Uterus (tissue), 4 donors: ENCODE results near the gene TFB2M. TPM values are rescaled to one million over a fixed set of nuclear protein-coding genes. Genes with fewer than 3 reads are reported as not detected.
A peak's percentile ranks its signal among the peaks of the same experiment; 100 is the strongest.
"Not testable (repeated sequence)": the region's sequence is repeated elsewhere in the genome, so short reads cannot be mapped to it uniquely, and the experiment has no call there.

Experiments
- DNase-seq, 2 donors: peaks; one replicate each; pipeline ENCODE4 v3.0.0-alpha.2; 2019 to 2020
- H3K27ac ChIP-seq, 2 donors: fragments of 200-600 bp; sonication (generic); 1 replicate in 1 of 2; 2 replicates in 1 of 2; pipeline ENCODE4 v1.5.1; 2016 to 2018
- H3K27me3 ChIP-seq, 2 donors: fragments of 200-600 bp; sonication (generic); one replicate each; pipeline ENCODE4 v1.5.1; 2018 to 2019; ENCODE audit warnings: control low read depth in 1 of 2
- H3K36me3 ChIP-seq, 2 donors: fragments of 200-600 bp; sonication (generic); one replicate each; pipeline ENCODE4 v1.5.1; 2019; ENCODE audit warnings: control low read depth in 1 of 2
- H3K4me1 ChIP-seq, 2 donors: fragments of 200-600 bp; sonication (generic); one replicate each; pipeline ENCODE4 v1.5.1; 2018 to 2019; ENCODE audit warnings: control low read depth in 1 of 2
- H3K4me3 ChIP-seq, 2 donors: fragments of 200-600 bp; sonication (generic); 1 replicate in 1 of 2; 2 replicates in 1 of 2; pipeline ENCODE4 v1.5.1; 2018 to 2019; ENCODE audit warnings: mild to moderate bottlenecking in 1 of 2
- H3K9me3 ChIP-seq, 2 donors: fragments of 200-600 bp; sonication (generic); one replicate each; pipeline ENCODE4 v1.5.1; 2019; ENCODE audit warnings: control low read depth in 1 of 2
- POLR2A ChIP-seq, 2 donors: fragments of 450-650 bp; IDR thresholded peaks; one replicate each; pipeline ENCODE4 v1.6.1; 2016; ENCODE audit warnings: antibody characterized with exemption in 2 of 2, mild to moderate bottlenecking in 1 of 2, moderate library complexity in 1 of 2
- intact Hi-C: fragments of 100-400 bp; cut with DNase I; formaldehyde crosslinking; loops from one replicate; pipeline ENCODE4 v1.15.1; 2023; ENCODE audit warnings: low total_unique reads
- total RNA-seq, 4 donors: library from RNA; depleted of rRNA in 3 of 4; stranded (reverse); fragments of >200 nt in 3 of 4; gene quantifications; one replicate each; pipeline versions ENCODE4 v1.1.0 to v1.2.4, GENCODE V29; 2014 to 2023
- TF ChIP-seq, protein P1 (sequence below), 4 experiments: fragments of 200-600 bp in 2 of 4; fragments of 450-650 bp in 2 of 4; sonication (generic) in 2 of 4; IDR thresholded peaks; one replicate each; pipeline ENCODE4 v1.5.1; 2016 to 2019; ENCODE audit warnings: antibody characterized with exemption in 4 of 4, mild to moderate bottlenecking in 2 of 4, moderate library complexity in 1 of 4
- donor health status: DM: yes; HTN: yes; CAD: no.

TFB2M gene
- total RNA-seq, 4 donors from 2014 or later: 3.5 to 25.0 (median 8.8) TPM

DNA sequence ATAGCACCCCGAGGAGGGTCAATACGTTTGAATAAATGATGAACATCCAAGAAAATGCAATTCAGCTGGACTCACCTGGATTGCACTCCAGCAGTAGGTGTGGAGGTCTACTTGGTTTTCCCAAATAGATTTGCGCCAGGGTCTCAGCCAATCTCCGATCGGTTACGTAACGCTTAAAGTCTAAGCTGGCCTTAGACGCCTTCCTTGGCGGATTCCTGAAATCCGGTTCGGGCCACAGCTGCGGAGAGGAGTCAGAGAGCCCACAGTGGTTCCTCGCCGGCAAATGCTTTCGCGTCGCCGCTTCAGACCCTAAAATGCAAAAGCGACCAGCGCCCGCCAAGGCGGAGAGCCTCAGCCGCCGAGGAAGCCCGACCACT is 322 bp downstream of the TFB2M start:
- Histone ChIP-seq H3K27me3 (no peaks in the 10 kb centered on the region), H3K36me3 (no peaks in the 10 kb centered on the region), H3K4me3 (peak overlapping the region; percentile 66 to 75), H3K9me3 (no peaks in the 10 kb centered on the region), H3K27ac (peak overlapping the region; percentile 91 to 92), H3K4me1 (peaks cover 0 to 13% of the 10 kb centered on the region in 2 donors)
- no peak for DNase-seq
- intact Hi-C loops: loop anchor here (10.0 kb wide), 1 partner anchor 129 kb away; no protein-coding TSS in a partner anchor
- TF ChIP-seq, protein P1, sequence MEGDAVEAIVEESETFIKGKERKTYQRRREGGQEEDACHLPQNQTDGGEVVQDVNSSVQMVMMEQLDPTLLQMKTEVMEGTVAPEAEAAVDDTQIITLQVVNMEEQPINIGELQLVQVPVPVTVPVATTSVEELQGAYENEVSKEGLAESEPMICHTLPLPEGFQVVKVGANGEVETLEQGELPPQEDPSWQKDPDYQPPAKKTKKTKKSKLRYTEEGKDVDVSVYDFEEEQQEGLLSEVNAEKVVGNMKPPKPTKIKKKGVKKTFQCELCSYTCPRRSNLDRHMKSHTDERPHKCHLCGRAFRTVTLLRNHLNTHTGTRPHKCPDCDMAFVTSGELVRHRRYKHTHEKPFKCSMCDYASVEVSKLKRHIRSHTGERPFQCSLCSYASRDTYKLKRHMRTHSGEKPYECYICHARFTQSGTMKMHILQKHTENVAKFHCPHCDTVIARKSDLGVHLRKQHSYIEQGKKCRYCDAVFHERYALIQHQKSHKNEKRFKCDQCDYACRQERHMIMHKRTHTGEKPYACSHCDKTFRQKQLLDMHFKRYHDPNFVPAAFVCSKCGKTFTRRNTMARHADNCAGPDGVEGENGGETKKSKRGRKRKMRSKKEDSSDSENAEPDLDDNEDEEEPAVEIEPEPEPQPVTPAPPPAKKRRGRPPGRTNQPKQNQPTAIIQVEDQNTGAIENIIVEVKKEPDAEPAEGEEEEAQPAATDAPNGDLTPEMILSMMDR (IDR thresholded peaks at IDR 0.05): no peak
- TF ChIP-seq POLR2A (IDR thresholded peaks at IDR 0.05): no peak

DNA sequence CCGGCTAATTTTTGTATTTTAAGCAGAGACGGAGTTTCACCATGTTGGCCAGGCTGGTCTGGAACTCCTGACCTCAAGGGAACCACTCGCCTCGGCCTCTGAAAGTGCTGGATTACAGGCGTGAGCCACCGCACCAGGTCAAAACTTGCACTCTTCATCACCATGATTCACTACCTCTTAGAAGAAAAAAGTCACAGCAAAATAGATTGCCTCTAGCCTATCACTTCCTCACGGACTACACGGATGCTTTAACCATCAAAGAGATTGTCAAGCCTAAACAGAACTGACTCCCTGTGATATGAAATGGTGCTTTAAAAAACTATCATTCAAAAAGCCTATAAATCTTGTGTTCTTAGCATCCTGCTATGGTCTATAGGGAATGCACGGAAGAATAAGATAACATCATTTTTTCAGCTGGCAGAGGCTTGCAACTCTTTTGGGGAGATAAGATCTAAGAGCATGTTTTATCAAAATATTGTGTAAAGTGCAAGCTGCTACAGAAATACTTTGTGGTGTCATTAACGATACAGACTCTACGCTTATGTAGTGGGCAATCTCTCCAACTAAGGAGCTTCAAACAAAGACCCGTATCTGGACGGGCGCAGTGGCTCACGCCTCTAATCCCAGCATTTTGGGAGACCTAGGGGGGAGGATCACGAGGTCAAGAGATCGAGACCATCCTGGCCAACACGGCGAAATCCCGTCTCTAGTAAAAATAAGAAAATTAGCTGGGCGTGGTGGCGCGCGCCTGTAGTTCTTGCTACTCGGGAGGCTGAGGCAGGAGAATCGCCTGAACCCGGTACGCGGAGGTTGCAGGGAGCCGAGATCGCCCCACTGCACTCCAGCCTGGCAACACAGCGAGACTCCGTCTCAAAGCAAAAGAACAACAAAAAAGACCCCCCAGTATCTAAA is 966 bp downstream of the TFB2M start:
- Histone ChIP-seq H3K4me3 (peak overlapping the region; percentile 66 to 75), H3K9me3 (no peaks in the 10 kb centered on the region), H3K27ac (peak overlapping the region; percentile 91 to 92), H3K36me3 (no peaks in the 10 kb centered on the region), H3K4me1 (peaks cover 0 to 13% of the 10 kb centered on the region in 2 donors), H3K27me3 (no peaks in the 10 kb centered on the region)
- TF ChIP-seq, protein P1 (IDR thresholded peaks at IDR 0.05): no peak
- TF ChIP-seq POLR2A (IDR thresholded peaks at IDR 0.05): no peak
- intact Hi-C loops: loop anchor here (10.0 kb wide), 1 partner anchor 130 kb away; no protein-coding TSS in a partner anchor
- DNase-seq: no peak

DNA sequence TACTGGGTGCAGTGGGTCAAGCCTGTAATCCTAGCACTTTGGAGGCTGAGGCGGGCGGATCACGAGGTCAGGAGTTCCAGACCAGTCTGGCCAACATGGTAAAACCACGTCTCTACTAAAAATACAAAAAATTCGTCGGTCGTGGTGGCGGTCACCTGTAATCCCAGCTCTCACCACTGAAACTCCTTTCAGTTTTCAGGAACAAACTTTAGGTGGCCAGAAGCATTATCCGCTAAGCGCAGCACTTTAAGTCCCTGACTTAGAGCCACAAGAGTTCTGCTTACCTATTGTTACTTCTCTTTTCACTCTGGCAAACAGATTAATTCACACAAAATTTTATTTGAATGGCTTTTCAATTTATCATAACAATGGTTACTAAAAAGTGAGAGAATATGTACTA is 5.2 kb downstream of the TFB2M start:
- intact Hi-C loops: loop anchor here (10.0 kb wide), 1 partner anchor 134 kb away; no protein-coding TSS in a partner anchor
- H3K4me3 ChIP-seq, DNase-seq, H3K27ac ChIP-seq, H3K36me3 ChIP-seq, H3K27me3 ChIP-seq, H3K9me3 ChIP-seq: not testable (repeated sequence)
- peaks cover 0 to 13% of the 10 kb centered on the region in 2 donors for H3K4me1 ChIP-seq

DNA sequence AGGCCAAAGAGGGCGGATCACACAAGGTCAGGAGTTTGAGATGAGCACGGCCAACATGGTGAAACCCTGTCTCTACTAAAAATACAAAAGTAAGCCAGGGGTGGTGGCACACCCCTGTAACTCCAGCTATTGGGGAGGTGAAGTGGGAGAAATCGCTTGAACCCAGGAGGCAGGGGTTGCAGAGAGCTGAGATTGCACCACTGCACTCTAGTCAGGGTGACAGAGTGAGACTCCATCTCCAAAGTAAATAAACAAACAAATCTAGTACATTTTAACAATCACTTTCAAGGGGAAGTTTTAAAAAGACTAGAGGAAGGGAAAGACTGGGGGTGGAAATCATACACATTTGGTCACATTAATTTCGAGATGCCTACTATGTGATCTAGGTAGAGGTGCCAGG is 6.8 kb downstream of the TFB2M start:
- Histone ChIP-seq H3K4me3 (no peak overlapping the region), H3K4me1 (peaks cover 0 to 4% of the 10 kb centered on the region in 2 donors), H3K36me3 (no peaks in the 10 kb centered on the region), H3K27ac (no peak overlapping the region), H3K9me3 (no peaks in the 10 kb centered on the region), H3K27me3 (no peaks in the 10 kb centered on the region)
- TF ChIP-seq, protein P1 (IDR thresholded peaks at IDR 0.05): no peak
- no peak for TF ChIP-seq POLR2A (IDR thresholded peaks at IDR 0.05)
- intact Hi-C loops: no loop called here
- no peak for DNase-seq

DNA sequence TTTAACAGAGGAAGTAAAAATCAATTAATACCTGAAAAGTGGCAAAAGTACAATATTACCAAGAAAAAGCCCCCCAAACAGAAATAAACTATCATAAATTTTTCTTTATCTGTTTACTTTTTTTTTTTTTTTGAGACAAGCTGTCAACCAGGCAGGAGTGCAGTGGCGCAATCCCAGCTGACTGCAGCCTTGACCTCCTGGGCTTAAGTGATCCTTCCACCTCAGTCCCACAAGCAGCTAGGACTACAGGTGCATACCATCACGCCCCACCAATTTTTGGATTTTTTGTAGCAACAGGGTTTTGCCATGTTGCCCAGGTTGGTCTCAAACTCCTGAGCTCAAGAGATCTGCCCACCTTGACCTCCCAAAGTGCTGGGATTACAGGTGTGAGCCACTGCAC is 8.0 kb downstream of the TFB2M start:
- no peak overlapping the region for H3K4me3 ChIP-seq
- intact Hi-C loops: no loop called here
- TF ChIP-seq POLR2A (IDR thresholded peaks at IDR 0.05): no peak
- TF ChIP-seq, protein P1 (IDR thresholded peaks at IDR 0.05): no peak
- no peaks in the 10 kb centered on the region for H3K9me3 ChIP-seq
- H3K27me3 ChIP-seq: no peaks in the 10 kb centered on the region
- DNase-seq: no peak
- H3K36me3 ChIP-seq: no peaks in the 10 kb centered on the region
- no peaks in the 10 kb centered on the region for H3K4me1 ChIP-seq
- H3K27ac ChIP-seq: no peak overlapping the region
